GM21526 (cell line): Measurements from ENCODE around the gene IAH1.
"Not testable (repeated sequence)": the region's sequence is repeated elsewhere in the genome, so short reads cannot be mapped to it uniquely, and the experiment has no call there.

Experiments used
- ATAC-seq: cut with Tn5 transposase; IDR thresholded peaks from one replicate; pipeline ENCODE4 v1.9.1; 2021; ENCODE audit warnings: moderate library complexity; ENCODE audit not compliant: unreplicated experiment, low FRiP score

The IAH1 gene

DNA sequence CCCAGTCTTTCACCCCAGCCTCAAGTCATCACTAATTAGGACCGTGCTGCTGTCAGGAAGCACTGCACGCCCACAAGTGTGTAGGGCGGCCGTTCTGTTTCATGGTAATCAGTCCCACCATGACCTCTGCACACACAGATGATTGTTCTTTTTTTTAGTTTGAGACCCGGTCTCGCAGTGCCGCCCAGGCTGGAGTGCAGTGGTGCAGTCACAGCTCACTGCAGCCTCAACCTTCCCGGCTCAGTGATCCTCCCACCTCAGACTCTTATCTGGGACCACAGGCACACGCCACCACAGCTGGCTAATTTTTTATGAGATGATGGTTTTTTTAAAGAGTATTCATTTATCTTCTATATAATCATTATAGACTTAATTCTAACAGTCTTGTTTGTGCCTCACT is 1.8 kb upstream of the IAH1 start:
- ATAC-seq: no peak

DNA sequence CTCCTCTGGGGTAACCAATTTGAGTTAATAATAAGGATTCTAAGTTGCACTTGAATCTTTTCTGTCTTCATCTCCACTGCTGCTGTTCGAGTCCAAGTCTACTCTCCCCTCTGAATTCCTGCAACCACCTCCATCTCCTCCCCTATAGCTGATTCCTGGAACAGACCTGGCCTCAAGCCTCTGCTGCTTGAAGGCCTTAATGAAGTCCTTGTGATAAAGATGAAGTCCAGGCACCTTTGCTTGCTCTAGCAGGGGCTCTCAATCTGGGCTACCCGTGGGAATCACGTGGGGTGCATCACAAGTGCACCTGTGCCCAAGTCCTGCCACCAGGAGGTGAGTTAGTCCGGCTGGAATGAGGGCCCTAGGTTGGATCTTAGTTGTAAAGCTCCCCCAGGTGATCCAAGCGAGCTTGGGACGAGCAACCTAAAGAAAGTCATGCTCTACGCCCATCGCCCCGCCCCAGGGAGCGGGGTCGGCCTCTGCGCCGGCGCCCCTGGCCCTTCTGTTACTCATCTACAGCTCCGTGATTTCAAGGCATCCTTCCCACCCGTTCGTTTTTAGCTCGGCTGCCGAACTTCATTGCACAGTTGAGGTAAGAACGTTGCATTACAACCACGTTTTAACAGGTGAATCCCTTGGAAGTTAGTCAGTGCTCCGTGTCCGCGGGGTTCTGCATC is 905 bp upstream of the IAH1 start:
- no peak for ATAC-seq

DNA sequence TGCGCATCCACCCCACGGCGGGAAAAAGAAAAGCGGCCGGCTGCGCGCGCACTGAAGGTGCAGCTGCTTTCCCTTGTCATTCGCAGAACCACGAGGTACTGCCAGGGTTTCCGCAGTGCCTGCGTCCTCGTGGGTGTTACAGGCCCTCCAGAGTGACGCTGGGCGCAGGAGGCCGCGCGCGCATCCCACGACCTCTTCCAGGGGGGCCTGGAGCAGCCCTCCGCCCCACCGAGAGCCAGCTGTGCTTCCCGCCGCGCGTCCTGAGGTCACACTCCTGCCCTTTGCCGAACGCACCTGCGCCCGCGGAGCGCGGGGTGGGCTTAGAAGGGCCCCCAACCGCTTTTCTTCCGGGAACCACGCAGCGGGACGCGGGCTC is 378 bp upstream of the IAH1 start:
- peak; percentile 35 for ATAC-seq

GRCh38 chr2:9477914-9478313 is 3.6 kb downstream of the IAH1 start:
- ATAC-seq: no peak

DNA sequence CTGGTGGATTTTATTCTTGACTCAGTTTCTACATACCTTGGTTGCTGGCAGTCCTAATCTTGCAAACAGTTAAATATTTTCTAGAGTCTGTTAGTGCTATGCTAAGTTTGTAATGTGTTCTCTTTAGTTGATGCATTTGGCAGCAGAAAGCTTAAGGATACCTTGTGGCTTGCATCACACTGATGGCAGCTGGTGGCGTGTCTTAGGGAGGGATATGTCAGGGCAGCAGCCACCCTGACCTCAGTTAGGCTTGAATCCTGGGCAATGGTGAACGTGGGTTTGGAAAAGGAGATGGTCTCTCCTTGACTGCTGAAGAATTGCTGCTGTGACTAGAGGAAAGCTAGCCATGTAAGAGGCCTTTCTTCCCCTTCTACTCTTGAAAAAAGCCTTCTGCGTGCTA is 4.2 kb downstream of the IAH1 start:
- no peak for ATAC-seq

GRCh38 chr2:9480157-9480556 is 5.8 kb downstream of the IAH1 start:
- ATAC-seq: no peak

- no peak for ATAC-seq
Measured at GRCh38 chr2:9483107-9483506, 8.8 kb downstream of the IAH1 start.

GRCh38 chr2:9484533-9484932 is 10.2 kb downstream of the IAH1 start:
- ATAC-seq: no peak

- no peak for ATAC-seq
Measured at GRCh38 chr2:9488583-9489547, 14.5 kb downstream of the IAH1 start.

DNA sequence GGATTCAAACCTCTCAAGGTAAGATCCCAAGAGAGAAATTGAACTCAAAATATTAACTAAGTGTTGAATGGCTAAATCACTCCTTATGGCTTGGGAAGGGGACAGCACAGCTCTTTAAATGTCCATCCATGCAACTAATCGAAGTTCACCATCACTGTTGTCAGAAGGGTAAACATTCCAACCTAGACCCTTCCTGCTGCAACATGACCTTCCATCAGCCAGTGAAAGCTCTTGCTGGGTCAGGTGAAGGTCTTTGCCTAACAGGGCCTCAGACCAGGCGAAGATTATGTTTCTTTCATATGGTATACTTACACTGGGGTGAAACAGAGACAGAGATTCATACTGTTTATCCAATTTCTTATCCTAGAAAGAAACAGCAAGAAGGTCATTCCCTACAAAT is 16.4 kb downstream of the IAH1 start:
- no peak for ATAC-seq

GRCh38 chr2:9492927-9493326 is 18.6 kb downstream of the IAH1 start:
- no peak for ATAC-seq

DNA sequence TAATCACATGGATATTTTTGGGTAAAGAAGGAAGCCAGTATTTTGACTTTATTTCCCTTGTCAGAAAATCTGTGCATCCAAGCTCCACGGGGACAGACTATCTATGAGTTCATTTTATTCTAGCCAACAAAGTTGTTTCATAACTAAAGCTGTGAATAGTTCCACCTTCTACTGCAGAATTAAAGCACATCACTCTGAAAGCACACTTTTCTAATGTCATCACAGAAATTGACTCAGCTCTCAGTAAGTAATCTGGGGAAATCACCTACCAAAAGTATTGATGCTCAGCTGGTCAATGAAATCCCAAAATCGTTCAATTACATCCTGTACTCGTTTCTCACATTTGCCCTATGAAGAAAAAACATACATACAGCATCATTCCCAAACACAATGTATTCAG is 19.1 kb downstream of the IAH1 start:
- ATAC-seq: no peak

- no peak for ATAC-seq
Measured at GRCh38 chr2:9494081-9494480, 19.7 kb downstream of the IAH1 start.

DNA sequence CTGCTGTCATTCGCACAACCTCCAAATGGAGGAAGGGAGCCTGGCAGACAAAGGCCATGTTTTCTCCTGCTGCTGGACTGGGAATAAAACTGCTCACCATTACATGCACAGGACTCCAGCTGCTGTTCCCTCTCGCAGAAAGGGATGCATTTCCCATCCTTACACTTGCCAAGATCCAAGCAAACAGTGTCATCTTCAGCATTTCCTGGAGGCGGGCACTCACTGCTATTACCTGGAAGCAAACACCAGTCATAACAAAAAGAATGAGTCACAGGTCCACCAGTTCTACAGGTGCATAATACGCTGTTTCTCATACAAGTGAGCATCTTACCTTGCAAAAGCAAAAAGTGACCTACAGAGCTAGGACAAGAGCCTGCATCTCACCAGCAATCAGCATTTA is 22.7 kb downstream of the IAH1 start:
- ATAC-seq: no peak

- ATAC-seq: no peak
Measured at GRCh38 chr2:9498210-9498609, 23.9 kb downstream of the IAH1 start.

- no peak for ATAC-seq
Measured at GRCh38 chr2:9508931-9509330, 34.6 kb downstream of the IAH1 start.

- ATAC-seq: not testable (repeated sequence)
Measured at GRCh38 chr2:9513946-9514345, 39.6 kb downstream of the IAH1 start.

DNA sequence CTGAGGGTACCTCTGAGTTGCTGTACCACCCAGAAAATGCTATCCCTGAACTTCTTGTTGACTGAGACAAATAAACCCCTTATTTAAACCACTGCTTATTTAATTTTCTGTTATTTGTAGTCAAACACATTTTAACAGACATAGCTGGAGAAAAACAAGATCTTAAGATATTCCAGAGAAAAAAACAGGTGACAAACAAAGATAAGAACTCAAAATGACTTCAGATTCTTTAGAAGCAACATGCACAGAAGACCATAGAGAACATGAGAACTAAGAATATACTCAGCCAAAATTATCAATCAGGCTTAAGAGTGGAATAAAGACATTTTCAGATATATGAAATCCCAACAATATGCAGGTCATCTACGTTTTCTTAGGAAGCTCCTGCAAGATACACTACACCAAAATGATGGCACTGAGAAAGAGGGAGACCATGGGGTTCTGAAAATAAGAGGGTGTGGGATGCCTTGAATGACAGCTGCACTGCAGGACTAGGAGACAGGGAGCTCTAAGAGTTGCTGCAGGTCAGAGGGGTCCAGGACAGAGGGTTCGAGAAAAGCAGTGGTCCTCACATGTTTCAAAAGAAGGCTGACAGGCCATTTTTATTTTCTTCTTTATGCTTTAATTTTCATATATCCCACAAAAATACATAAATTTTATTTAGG is 42.9 kb downstream of the IAH1 start:
- no peak for ATAC-seq

DNA sequence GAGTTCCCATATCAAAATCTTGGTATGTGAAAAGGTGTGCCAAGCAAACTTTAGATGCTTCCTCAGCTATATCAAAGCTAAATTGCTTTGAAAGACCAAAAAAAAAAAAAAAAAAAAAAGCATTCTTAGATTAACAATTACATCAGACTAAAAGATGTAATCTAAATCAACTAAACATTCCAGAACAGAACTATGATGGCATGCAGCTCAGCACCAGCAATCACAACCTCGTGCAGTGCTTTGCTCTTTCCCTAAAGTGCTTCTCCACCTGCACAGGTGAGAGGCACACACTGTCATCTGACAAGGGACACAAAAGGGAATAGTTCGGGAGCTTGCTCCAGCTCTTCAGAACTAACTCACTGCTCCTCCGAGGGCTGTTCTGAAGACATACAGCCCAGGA is 43.8 kb downstream of the IAH1 start:
- ATAC-seq: no peak

DNA sequence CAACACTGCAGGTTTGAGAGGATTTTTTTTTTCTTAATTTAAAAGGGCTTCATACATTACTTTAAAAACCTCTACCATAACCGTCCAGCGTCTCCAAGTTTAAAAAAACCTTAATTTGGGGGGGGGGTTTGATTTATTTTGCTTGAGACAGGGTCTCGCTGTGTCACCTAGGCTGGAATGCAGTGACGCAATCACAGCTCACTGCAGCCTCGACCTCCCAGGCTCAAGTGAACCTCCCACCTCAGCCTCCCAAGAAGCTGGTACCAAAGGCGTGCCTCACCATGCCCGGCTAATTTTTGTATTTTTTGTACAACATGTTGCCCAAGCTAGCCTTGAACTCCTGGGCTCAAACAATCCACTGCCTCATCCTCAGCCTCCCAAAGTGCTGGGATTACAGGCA is 44.4 kb downstream of the IAH1 start:
- ATAC-seq: no peak

- no peak for ATAC-seq
Measured at GRCh38 chr2:9519250-9519649, 44.9 kb downstream of the IAH1 start.
